Chondrocyte (in vitro differentiated cells): ENCODE data around the gene NR4A1. TPM values are rescaled to one million over a fixed set of nuclear protein-coding genes. Genes with fewer than 3 reads are reported as not detected.

Source experiments
- DNase-seq: peaks from one replicate; pipeline ENCODE4 v3.0.0; 2021; ENCODE audit warnings: mixed read lengths, low spot score
- H3K27ac Mint-ChIP-seq: one replicate; pipeline ENCODE4 v1.8.0; 2021; ENCODE audit warnings: mild to moderate bottlenecking, moderate library complexity, mixed read lengths; ENCODE audit not compliant: unreplicated experiment
- H3K27me3 Mint-ChIP-seq: 2 replicates; pipeline ENCODE4 v1.8.0; 2021; ENCODE audit warnings: low read depth, mixed read lengths
- H3K36me3 Mint-ChIP-seq: 2 replicates; pipeline ENCODE4 v1.8.0; 2021; ENCODE audit warnings: low read depth, mixed read lengths
- H3K4me1 Mint-ChIP-seq: 2 replicates; pipeline ENCODE4 v1.8.0; 2021; ENCODE audit warnings: low read depth, mild to moderate bottlenecking, mixed read lengths
- H3K4me3 Mint-ChIP-seq: one replicate; pipeline ENCODE4 v1.8.0; 2021; ENCODE audit warnings: mild to moderate bottlenecking, moderate library complexity, mixed read lengths; ENCODE audit not compliant: unreplicated experiment
- H3K9me3 Mint-ChIP-seq: 2 replicates; pipeline ENCODE4 v1.8.0; 2021; ENCODE audit warnings: low read depth, mixed read lengths
- CTCF ChIP-seq: fragments of 200-600 bp; sonication (generic); IDR thresholded peaks from 2 replicates; pipeline ENCODE4 v1.5.0; 2021; ENCODE audit warnings: antibody characterized with exemption, mild to moderate bottlenecking, moderate library complexity
- total RNA-seq: library from RNA; stranded (reverse); gene quantifications from 3 replicates; pipeline ENCODE4 v1.2.1, GENCODE V29; 2021

The NR4A1 gene
- total RNA-seq, 1 donor from 2014 or later: 7.3 TPM

- Mint-ChIP-seq H3K4me3 (no peak overlapping the region), H3K4me1 (peaks cover 21% of the 10 kb centered on the region), H3K36me3 (no peaks in the 10 kb centered on the region), H3K27me3 (no peaks in the 10 kb centered on the region), H3K9me3 (no peaks in the 10 kb centered on the region), H3K27ac (no peak overlapping the region)
- no peak for DNase-seq
- TF ChIP-seq CTCF: no peak
Measured at GRCh38 chr12:52013626-52014310, 37.5 kb upstream of the NR4A1 start.

- no peaks in the 10 kb centered on the region for H3K27me3 Mint-ChIP-seq
- H3K4me3 Mint-ChIP-seq: no peak overlapping the region
- DNase-seq: no peak
Measured at GRCh38 chr12:52014567-52015530, 36.4 kb upstream of the NR4A1 start.

GRCh38 chr12:52015532-52016041 is 35.7 kb upstream of the NR4A1 start:
- TF ChIP-seq CTCF: no peak
- H3K4me1 Mint-ChIP-seq: peaks cover 15% of the 10 kb centered on the region
- H3K27me3 Mint-ChIP-seq: no peaks in the 10 kb centered on the region
- no peak overlapping the region for H3K27ac Mint-ChIP-seq
- H3K4me3 Mint-ChIP-seq: no peak overlapping the region
- no peak for DNase-seq
- no peaks in the 10 kb centered on the region for H3K9me3 Mint-ChIP-seq
- no peaks in the 10 kb centered on the region for H3K36me3 Mint-ChIP-seq

More at GRCh38 chr12:52014567-52015530, 36.4 kb upstream of the NR4A1 start:
- Mint-ChIP-seq H3K27ac (no peak overlapping the region), H3K36me3 (no peaks in the 10 kb centered on the region), H3K4me1 (peaks cover 16% of the 10 kb centered on the region), H3K9me3 (no peaks in the 10 kb centered on the region)
- TF ChIP-seq CTCF: no peak

GRCh38 chr12:52018433-52019112 is 32.7 kb upstream of the NR4A1 start:
- Mint-ChIP-seq H3K27me3 (no peaks in the 10 kb centered on the region), H3K27ac (no peak overlapping the region), H3K9me3 (no peaks in the 10 kb centered on the region), H3K4me1 (peaks cover 10% of the 10 kb centered on the region), H3K4me3 (no peak overlapping the region), H3K36me3 (no peaks in the 10 kb centered on the region)
- no peak for DNase-seq
- no peak for TF ChIP-seq CTCF
